ENCODE data around the gene MRTFA.

DNA sequence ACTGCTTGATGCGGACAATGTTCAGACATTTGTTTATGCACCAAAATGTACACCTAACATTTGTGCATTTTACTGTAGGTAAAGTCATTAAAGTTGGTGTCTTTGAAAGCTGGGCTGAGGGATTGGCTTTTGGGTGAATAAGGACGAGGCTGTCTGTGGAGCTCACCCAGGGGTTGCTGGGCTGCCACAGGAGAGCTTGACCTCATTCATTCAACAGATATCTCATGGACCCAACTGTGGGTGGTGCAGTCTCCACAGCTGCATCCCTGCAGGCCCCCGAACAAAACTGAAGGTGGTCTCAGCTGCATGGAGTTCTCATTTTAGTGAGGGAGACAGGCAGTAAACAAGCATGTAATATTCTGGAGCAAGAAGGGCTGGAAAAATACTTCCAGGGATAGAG, 233.4 kb downstream of the MRTFA start:
- TF ChIP-seq POLR2AphosphoS5 (IDR thresholded peaks at IDR 0.05) (no peak), CTCF (IDR thresholded peaks at IDR 0.05) (no peak), EP300 (IDR thresholded peaks at IDR 0.05) (no peak)
